Karpas-422 (cell line): ENCODE measurements around the gene BOD1L2. TPM values are rescaled to one million over a fixed set of nuclear protein-coding genes. Genes with fewer than 3 reads are reported as not detected.

Experiments used
- DNase-seq: peaks from one replicate; pipeline ENCODE4 v3.0.0-alpha.2; 2015
- H2AFZ ChIP-seq: fragments of 200-600 bp; sonication (generic); 2 replicates; pipeline ENCODE4 v1.6.1; 2014; ENCODE audit warnings: antibody characterized with exemption, low read length, mixed read lengths
- H3K27ac ChIP-seq: fragments of 200-600 bp; sonication (generic); 2 replicates; pipeline ENCODE4 v1.5.1; 2014; ENCODE audit warnings: mild to moderate bottlenecking, low read length, moderate library complexity
- H3K27me3 ChIP-seq: fragments of 200-600 bp; sonication (generic); 2 replicates; pipeline ENCODE4 v1.6.1; 2014; ENCODE audit warnings: low read length, mixed read lengths
- H3K36me3 ChIP-seq: fragments of 200-600 bp; sonication (generic); 2 replicates; pipeline ENCODE4 v1.6.1; 2014; ENCODE audit warnings: low read length, mixed read lengths; ENCODE audit not compliant: insufficient read depth
- H3K4me1 ChIP-seq: fragments of 200-600 bp; sonication (generic); 2 replicates; pipeline ENCODE4 v1.6.1; 2014; ENCODE audit warnings: mild to moderate bottlenecking, low read length, mixed read lengths
- H3K4me2 ChIP-seq: fragments of 200-600 bp; sonication (generic); 2 replicates; pipeline ENCODE4 v1.6.1; 2014; ENCODE audit warnings: low read length, low read depth, mild to moderate bottlenecking; ENCODE audit not compliant: poor library complexity, severe bottlenecking
- H3K4me3 ChIP-seq: fragments of 200-600 bp; sonication (generic); 2 replicates; pipeline ENCODE4 v1.5.1; 2014; ENCODE audit warnings: mild to moderate bottlenecking, antibody characterized with exemption, low read length, mixed read lengths
- H3K79me2 ChIP-seq: fragments of 200-600 bp; sonication (generic); 2 replicates; pipeline ENCODE4 v1.6.1; 2014; ENCODE audit warnings: mild to moderate bottlenecking, low read length, mixed read lengths
- H3K9ac ChIP-seq: fragments of 200-600 bp; sonication (generic); 2 replicates; pipeline ENCODE4 v1.6.0; 2014; ENCODE audit warnings: low read length
- H3K9me2 ChIP-seq: fragments of 200-600 bp; sonication (generic), shearing (Covaris generic); replicated peaks from 2 replicates; pipeline ENCODE4 v1.6.0; 2014; ENCODE audit warnings: mild to moderate bottlenecking, low read length, moderate library complexity; ENCODE audit not compliant: insufficient read depth
- H3K9me3 ChIP-seq: fragments of 300-700, 200-600 bp; sonication (generic); 2 replicates; pipeline ENCODE4 v1.6.1; 2014; ENCODE audit warnings: low read length, mixed read lengths
- H4K20me1 ChIP-seq: fragments of 200-600 bp; sonication (generic); 2 replicates; pipeline ENCODE4 v1.6.1; 2014; ENCODE audit warnings: mild to moderate bottlenecking, antibody characterized with exemption, low read length, low read depth; ENCODE audit not compliant: insufficient read depth
- total RNA-seq: library from RNA; depleted of rRNA; stranded (reverse); fragments of >200 nt; shearing (Covaris generic); gene quantifications from 2 replicates; pipeline ENCODE4 v1.2.3, GENCODE V29; 2014; ENCODE audit warnings: low replicate concordance

The BOD1L2 gene
- total RNA-seq, 1 experiment from 2014 or later = not detected

GRCh38 chr18:57164401-57164800, 17.5 kb downstream of the BOD1L2 start:
- H3K27ac ChIP-seq = no peak overlapping the region
- H3K4me3 ChIP-seq = no peak overlapping the region
- no peaks in the 10 kb centered on the region for H3K36me3 ChIP-seq
- DNase-seq = no peak
- no peaks in the 10 kb centered on the region for H3K27me3 ChIP-seq
- no peak overlapping the region for H3K9ac ChIP-seq
- no peaks in the 10 kb centered on the region for H3K4me1 ChIP-seq
- H3K9me2 ChIP-seq = no peaks in the 10 kb centered on the region
- no peak overlapping the region for H2AFZ ChIP-seq
- H3K9me3 ChIP-seq = no peaks in the 10 kb centered on the region
- H3K79me2 ChIP-seq = no peaks in the 10 kb centered on the region
- H4K20me1 ChIP-seq = no peaks in the 10 kb centered on the region
- no peak overlapping the region for H3K4me2 ChIP-seq

GRCh38 chr18:57167617-57168308, 20.9 kb downstream of the BOD1L2 start:
- H3K9me2 ChIP-seq = no peaks in the 10 kb centered on the region
- H2AFZ ChIP-seq = no peak overlapping the region
- H3K27me3 ChIP-seq = no peaks in the 10 kb centered on the region
- H3K9ac ChIP-seq = no peak overlapping the region
- no peak overlapping the region for H3K4me3 ChIP-seq
- H3K27ac ChIP-seq = no peak overlapping the region
- no peaks in the 10 kb centered on the region for H3K9me3 ChIP-seq
- H3K4me2 ChIP-seq = no peak overlapping the region
- H3K79me2 ChIP-seq = no peaks in the 10 kb centered on the region
- no peaks in the 10 kb centered on the region for H3K4me1 ChIP-seq
- no peaks in the 10 kb centered on the region for H4K20me1 ChIP-seq
- DNase-seq = no peak
- H3K36me3 ChIP-seq = no peaks in the 10 kb centered on the region

- no peak for DNase-seq
- Histone ChIP-seq H3K4me3 (no peak overlapping the region), H3K36me3 (no peaks in the 10 kb centered on the region), H3K4me1 (no peaks in the 10 kb centered on the region), H3K9ac (no peak overlapping the region), H4K20me1 (no peaks in the 10 kb centered on the region), H3K9me2 (no peaks in the 10 kb centered on the region), H3K79me2 (no peaks in the 10 kb centered on the region), H3K9me3 (no peaks in the 10 kb centered on the region), H3K27ac (no peak overlapping the region), H3K27me3 (no peaks in the 10 kb centered on the region), H2AFZ (no peak overlapping the region), H3K4me2 (no peak overlapping the region)
These were observed 24.1 kb downstream of the BOD1L2 start for GRCh38 chr18:57171026-57171425.

- H3K36me3 ChIP-seq = no peaks in the 10 kb centered on the region
- no peak overlapping the region for H3K4me2 ChIP-seq
- no peak overlapping the region for H3K27ac ChIP-seq
- no peaks in the 10 kb centered on the region for H3K79me2 ChIP-seq
- H3K4me3 ChIP-seq = no peak overlapping the region
- H4K20me1 ChIP-seq = no peaks in the 10 kb centered on the region
- H3K4me1 ChIP-seq = no peaks in the 10 kb centered on the region
- no peak overlapping the region for H3K9ac ChIP-seq
- H3K9me3 ChIP-seq = no peaks in the 10 kb centered on the region
- no peak for DNase-seq
- no peaks in the 10 kb centered on the region for H3K9me2 ChIP-seq
- no peaks in the 10 kb centered on the region for H3K27me3 ChIP-seq
- H2AFZ ChIP-seq = no peak overlapping the region
These were observed 28.6 kb downstream of the BOD1L2 start for GRCh38 chr18:57175532-57175931.

GRCh38 chr18:57185434-57185833, 38.5 kb downstream of the BOD1L2 start:
- H4K20me1 ChIP-seq = no peaks in the 10 kb centered on the region
- no peaks in the 10 kb centered on the region; the same call in none of the 2 replicates for H3K9me2 ChIP-seq
- no peak overlapping the region for H3K4me3 ChIP-seq
- H3K27ac ChIP-seq = no peak overlapping the region
- no peaks in the 10 kb centered on the region for H3K4me1 ChIP-seq
- H3K36me3 ChIP-seq = no peaks in the 10 kb centered on the region
- no peaks in the 10 kb centered on the region; the same call in 1 of the 2 replicates for H3K27me3 ChIP-seq
- H3K9ac ChIP-seq = no peak overlapping the region
- H3K9me3 ChIP-seq = peaks cover 26% of the 10 kb centered on the region
- H3K4me2 ChIP-seq = no peak overlapping the region
- no peak for DNase-seq
- H2AFZ ChIP-seq = no peak overlapping the region
- no peaks in the 10 kb centered on the region for H3K79me2 ChIP-seq

GRCh38 chr18:57188851-57189557, 42.1 kb downstream of the BOD1L2 start:
- Histone ChIP-seq H2AFZ (no peak overlapping the region), H3K4me1 (no peaks in the 10 kb centered on the region), H3K79me2 (no peaks in the 10 kb centered on the region), H3K9me2 (no peaks in the 10 kb centered on the region; the same call in 1 of the 2 replicates), H3K4me3 (no peak overlapping the region), H4K20me1 (no peaks in the 10 kb centered on the region), H3K9ac (no peak overlapping the region), H3K27me3 (no peaks in the 10 kb centered on the region; the same call in 1 of the 2 replicates), H3K36me3 (no peaks in the 10 kb centered on the region), H3K27ac (no peak overlapping the region), H3K9me3 (peaks cover 18% of the 10 kb centered on the region), H3K4me2 (no peak overlapping the region)
- no peak for DNase-seq

GRCh38 chr18:57190026-57190425, 43.1 kb downstream of the BOD1L2 start:
- no peak overlapping the region for H3K4me2 ChIP-seq
- no peak overlapping the region for H3K27ac ChIP-seq
- no peaks in the 10 kb centered on the region; the same call in 1 of the 2 replicates for H3K9me2 ChIP-seq
- H3K9me3 ChIP-seq = peaks cover 12% of the 10 kb centered on the region
- DNase-seq = no peak
- H3K36me3 ChIP-seq = no peaks in the 10 kb centered on the region
- H3K4me1 ChIP-seq = no peaks in the 10 kb centered on the region
- H3K79me2 ChIP-seq = no peaks in the 10 kb centered on the region
- H4K20me1 ChIP-seq = no peaks in the 10 kb centered on the region
- peaks cover 3% of the 10 kb centered on the region; the same call in 1 of the 2 replicates for H3K27me3 ChIP-seq
- H3K9ac ChIP-seq = no peak overlapping the region
- H2AFZ ChIP-seq = no peak overlapping the region
- H3K4me3 ChIP-seq = no peak overlapping the region

- Histone ChIP-seq H3K4me1 (no peaks in the 10 kb centered on the region), H3K4me3 (no peak overlapping the region), H3K4me2 (no peak overlapping the region), H3K9me3 (no peaks in the 10 kb centered on the region), H4K20me1 (no peaks in the 10 kb centered on the region), H3K27ac (no peak overlapping the region), H3K27me3 (peaks cover 3% of the 10 kb centered on the region; the same call in 1 of the 2 replicates), H3K9ac (no peak overlapping the region), H2AFZ (no peak overlapping the region), H3K79me2 (no peaks in the 10 kb centered on the region), H3K36me3 (no peaks in the 10 kb centered on the region), H3K9me2 (no peaks in the 10 kb centered on the region; the same call in 1 of the 2 replicates)
- DNase-seq = no peak
These were observed 47.2 kb downstream of the BOD1L2 start for GRCh38 chr18:57194070-57194469.
